K562 (cell line): ENCODE data around the gene RNASEH2C. TPM values are rescaled to one million over a fixed set of nuclear protein-coding genes. Genes with fewer than 3 reads are reported as not detected.
A peak's percentile ranks its signal among the peaks of the same experiment; 100 is the strongest.

ENCODE experiments used
- DMBX1 ChIP-seq: fragments of 250-450 bp; sonication (Bioruptor Pico); IDR thresholded peaks from 2 replicates; pipeline ENCODE4 v1.8.0; 2022; ENCODE audit warnings: inconsistent platforms, mild to moderate bottlenecking, moderate library complexity, borderline replicate concordance
- EHMT2 ChIP-seq: fragments of 450-650 bp; IDR thresholded peaks from 2 replicates; pipeline ENCODE4 v1.6.1; 2018; ENCODE audit warnings: antibody characterized with exemption
- HMG20A ChIP-seq: fragments of 450-650 bp; formaldehyde crosslinking; conservative IDR thresholded peaks from 2 replicates; pipeline ENCODE4 v1.4.0; 2020; ENCODE audit warnings: mild to moderate bottlenecking, mixed read lengths
- KDM5B ChIP-seq: fragments of 200-600 bp; sonication (generic); IDR thresholded peaks from 2 replicates; pipeline ENCODE4 v1.6.1; 2012; ENCODE audit warnings: low read depth, mild to moderate bottlenecking, moderate library complexity, low read length, control low read depth, inconsistent platforms; ENCODE audit not compliant: insufficient replicate concordance
- NFIC ChIP-seq: fragments of 450-650 bp; IDR thresholded peaks from 2 replicates; pipeline ENCODE4 v1.6.1; 2017; ENCODE audit warnings: mild to moderate bottlenecking, inconsistent platforms
- PYGO2 ChIP-seq: fragments of 450-650 bp; IDR thresholded peaks from 2 replicates; pipeline ENCODE4 v1.6.1; 2016; ENCODE audit warnings: mild to moderate bottlenecking, missing genetic modification characterization, moderate library complexity, missing compliant biosample characterization
- REST ChIP-seq, 2 experiments: fragments of 450-650 bp; formaldehyde crosslinking in 1 of 2; IDR thresholded peaks; 2 replicates each; pipeline versions ENCODE4 v1.4.0 to v1.6.1; 2014 to 2020; ENCODE audit warnings: mild to moderate bottlenecking in 2 of 2, borderline replicate concordance in 1 of 2, low read depth in 1 of 2
- SMARCA4 ChIP-seq: fragments of 450-650 bp; IDR thresholded peaks from 2 replicates; pipeline ENCODE4 v1.6.1; 2016
- ZBED1 ChIP-seq: IDR thresholded peaks from 2 replicates; pipeline ENCODE4 v1.6.1; 2014
- ZNF407 ChIP-seq: fragments of 450-650 bp; IDR thresholded peaks from 2 replicates; pipeline ENCODE4 v1.6.1; 2016; ENCODE audit warnings: low read depth
- polyA plus RNA-seq, 8 experiments: library from polyadenylated mRNA; depleted of rRNA in 4 of 8; stranded (reverse) in 5 of 8; unstranded in 3 of 8; fragments of >200 nt; fragmentation: Nextera tagmentation in 2 of 8; fragmentation: Illumina TruSeq in 1 of 8; extraction: Ambion mirVana in 2 of 8; extraction: Trizol in 1 of 8; gene quantifications; 2 replicates each; pipeline versions ENCODE4 v1.2.1 to v1.2.3, GENCODE V29; 2011 to 2014; ENCODE audit warnings: inconsistent platforms in 1 of 8, missing spikeins in 1 of 8
- total RNA-seq, 7 experiments: library from RNA; depleted of rRNA in 6 of 7; stranded (reverse); fragments of >200 nt in 6 of 7; fragmentation: Illumina TruSeq in 2 of 7; extraction: Trizol in 2 of 7; gene quantifications; 2 replicates each; pipeline versions ENCODE4 v1.2.1 to v1.2.3, GENCODE V29; 2011 to 2021; ENCODE audit warnings: low replicate concordance in 1 of 7

Gene RNASEH2C
- total and polyA plus RNA-seq, 9 of the 15 experiments (the other 6 are each of a cell fraction or from before 2014, with no cell fraction given): 5.4 to 78.2 (median 15.6) TPM

GRCh38 chr11:65692367-65692766 is 28.2 kb downstream of the RNASEH2C start (continued):
- TF ChIP-seq REST (IDR thresholded peaks at IDR 0.05; ENCODE audit: borderline replicate concordance) (no peak; the same call in 1 of the 2 replicates), REST (CRISPR knock-in tag; IDR thresholded peaks at IDR 0.05; ENCODE audit: low read depth) (no peak), EHMT2 (peak; percentile 68; the same call in 1 of the 2 replicates), SMARCA4 (peak; percentile 78), ZNF407 (peak; percentile 78), NFIC (peak; percentile 17; the same call in 1 of the 2 replicates), ZBED1 (no peak), DMBX1 (CRISPR knock-in tag) (peak; percentile 33; the same call in 1 of the 2 replicates), HMG20A (no peak), KDM5B (peak; percentile 44), PYGO2 (tag) (no peak)
